Mesenteric fat pad (tissue), 1 donor: ENCODE measurements around the gene GPC6. TPM values are rescaled to one million over a fixed set of nuclear protein-coding genes. Genes with fewer than 3 reads are reported as not detected.

Source experiments
- DNase-seq: peaks from one replicate; pipeline ENCODE4 v3.0.0-alpha.2; 2020; ENCODE audit warnings: low spot score
- total RNA-seq: library from RNA; stranded (reverse); fragmentation: NEBNext Ultra II Directional; extraction: Animal tissue kit (Norgen Biotek cat#: 25700); gene quantifications from one replicate; pipeline ENCODE4 v1.2.1, GENCODE V29; 2021
- donor health status: DM: yes; HTN: yes; CAD: no.

GPC6 gene
- total RNA-seq, 1 donor from 2014 or later: 23.1 TPM

DNA sequence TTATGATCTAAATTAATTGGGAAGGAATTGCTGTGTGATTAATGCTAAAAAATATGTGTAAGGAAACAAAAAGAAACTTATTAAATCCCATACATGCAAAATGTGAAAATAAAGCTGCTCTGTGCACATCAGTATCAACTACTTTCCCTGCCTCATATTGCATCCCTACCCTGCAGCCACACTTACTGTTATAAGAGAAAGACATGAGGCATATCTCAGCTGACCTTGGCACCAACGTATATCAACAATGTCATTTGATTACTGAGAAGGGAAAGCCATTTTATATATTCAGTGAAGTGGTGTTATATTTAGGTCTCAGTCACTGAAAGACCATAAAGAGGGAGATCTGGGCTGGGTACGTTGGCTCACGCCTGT, 585.1 kb downstream of the GPC6 start:
- no peak for DNase-seq

- DNase-seq: no peak
Observed at GRCh38 chr13:93814658-93815057, 588.1 kb downstream of the GPC6 start.

DNA sequence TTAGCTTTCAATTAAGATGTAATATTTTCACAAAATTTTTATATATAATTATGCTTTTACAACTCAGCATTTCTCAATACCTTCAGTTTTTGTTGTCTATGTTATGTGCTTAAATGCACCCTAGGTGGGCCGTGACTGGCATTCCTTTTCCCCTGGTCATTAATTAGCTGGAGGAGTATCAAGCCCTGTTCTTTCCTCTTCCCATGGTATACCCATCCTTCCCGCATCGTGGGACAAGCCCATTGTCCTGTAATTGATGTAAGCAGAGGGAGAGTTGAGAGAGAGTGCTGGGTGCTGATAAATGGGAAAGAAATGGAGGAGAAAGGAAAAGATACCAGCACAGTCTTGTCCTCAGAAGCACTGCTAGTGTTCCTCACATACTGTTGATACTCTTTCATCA, 591.7 kb downstream of the GPC6 start:
- no peak for DNase-seq

DNA sequence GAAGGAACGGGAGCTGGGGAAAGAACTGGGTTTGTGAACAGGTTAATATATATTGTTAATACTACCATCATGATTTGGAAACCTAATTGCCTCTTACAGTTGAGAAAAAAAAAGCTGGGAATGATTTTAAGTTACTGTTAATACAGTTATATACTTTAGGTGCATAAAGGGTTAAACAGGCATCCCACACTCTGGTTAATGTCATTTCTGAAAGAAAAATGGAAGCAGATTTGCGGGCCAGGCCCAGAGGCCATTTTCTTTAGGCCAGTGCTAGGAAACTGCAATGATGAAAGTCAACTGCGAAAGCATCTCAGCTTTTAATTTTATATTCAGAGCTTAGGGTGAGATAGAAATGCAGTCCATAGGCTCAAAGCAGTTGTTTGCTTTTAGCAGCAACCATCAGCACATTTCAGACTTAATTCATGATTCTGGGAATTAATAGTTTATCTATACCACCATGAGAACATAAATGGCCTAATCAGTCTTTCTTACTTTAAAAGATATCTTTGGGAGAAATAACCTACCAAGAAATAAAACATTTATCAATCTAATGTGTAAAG, 592.8 kb downstream of the GPC6 start:
- no peak for DNase-seq

DNA sequence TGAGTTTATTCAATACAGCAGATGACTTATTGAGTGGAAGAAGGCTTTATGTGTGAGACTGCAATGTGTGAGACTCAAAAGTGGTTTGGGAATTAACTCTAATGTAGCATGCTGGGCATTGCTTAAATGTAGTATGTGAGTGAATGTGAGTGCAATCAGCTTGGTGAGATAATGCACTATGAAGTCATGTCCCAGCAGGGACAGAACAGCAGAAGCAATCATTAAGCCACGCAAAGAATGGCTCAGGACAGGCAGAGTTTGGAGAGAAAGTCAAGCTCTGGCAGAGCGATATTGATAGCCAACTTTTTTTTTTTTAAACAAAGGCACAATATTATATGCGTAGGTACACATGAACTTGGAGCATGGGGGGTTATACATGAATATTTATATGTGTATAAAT, 597.7 kb downstream of the GPC6 start:
- no peak for DNase-seq

- no peak for DNase-seq
Observed at GRCh38 chr13:93834051-93834450, 607.4 kb downstream of the GPC6 start.

- no peak for DNase-seq
Observed at GRCh38 chr13:93843082-93843481, 616.5 kb downstream of the GPC6 start.

DNA sequence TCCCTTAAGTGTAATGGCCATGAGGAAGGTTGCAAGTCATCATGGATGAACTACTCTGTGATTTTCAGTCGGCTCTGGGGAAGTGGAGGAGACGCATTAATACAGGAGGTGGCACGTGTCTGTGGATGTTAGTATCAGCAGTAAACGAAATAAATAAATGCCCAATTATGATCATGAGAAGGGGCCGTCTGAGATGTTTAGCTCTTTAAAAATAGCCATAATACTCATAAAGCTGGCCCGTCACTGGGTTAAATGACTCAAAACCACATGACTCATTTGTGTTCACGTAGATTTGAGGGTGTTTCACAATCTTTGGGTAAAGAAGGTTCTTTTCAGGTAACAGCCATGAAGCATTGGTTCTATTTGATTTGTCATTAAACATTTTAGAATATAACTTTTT, 620.6 kb downstream of the GPC6 start:
- DNase-seq: no peak

- DNase-seq: no peak
Observed at GRCh38 chr13:93848247-93848646, 621.6 kb downstream of the GPC6 start.

GRCh38 chr13:93851236-93851635, 624.6 kb downstream of the GPC6 start:
- DNase-seq: no peak

DNA sequence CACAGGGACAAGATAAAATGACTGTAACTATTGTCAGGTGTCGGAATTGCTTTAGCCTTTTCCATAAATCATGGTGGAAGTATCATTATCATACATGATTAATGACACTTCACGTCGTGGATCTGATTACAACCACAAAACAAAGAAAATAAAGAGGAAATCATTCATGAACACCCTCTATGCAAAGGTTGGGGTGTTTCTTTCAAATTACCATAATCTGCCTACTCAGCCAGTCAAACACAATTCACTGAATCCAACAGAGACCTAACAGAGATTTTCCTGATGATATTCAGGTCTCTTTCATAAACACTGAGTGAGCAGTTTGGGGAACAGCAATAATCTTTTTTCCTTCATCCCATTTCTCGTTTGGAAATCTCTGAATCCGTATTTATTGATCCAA, 627.3 kb downstream of the GPC6 start:
- DNase-seq: no peak

- DNase-seq: no peak
Observed at GRCh38 chr13:93857126-93857525, 630.5 kb downstream of the GPC6 start.

DNA sequence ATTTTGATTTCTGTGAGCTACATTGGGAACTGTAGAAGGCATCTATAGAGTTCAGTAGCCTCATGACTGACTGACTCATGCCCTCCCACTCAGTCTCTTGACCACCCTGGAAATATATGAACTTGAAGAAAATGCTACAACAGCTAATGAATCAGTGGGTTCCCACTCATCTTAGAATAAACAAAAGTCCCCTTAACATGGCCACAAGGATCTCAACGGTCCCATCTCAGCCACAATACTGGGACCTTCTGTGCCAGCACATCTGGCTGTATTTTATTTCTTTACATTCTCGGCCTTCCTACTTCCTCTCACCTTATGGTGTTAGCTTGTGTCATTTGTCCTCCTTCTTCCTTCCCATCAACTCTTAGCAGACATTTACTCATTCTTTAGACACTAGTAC, 633.1 kb downstream of the GPC6 start:
- DNase-seq: no peak

DNA sequence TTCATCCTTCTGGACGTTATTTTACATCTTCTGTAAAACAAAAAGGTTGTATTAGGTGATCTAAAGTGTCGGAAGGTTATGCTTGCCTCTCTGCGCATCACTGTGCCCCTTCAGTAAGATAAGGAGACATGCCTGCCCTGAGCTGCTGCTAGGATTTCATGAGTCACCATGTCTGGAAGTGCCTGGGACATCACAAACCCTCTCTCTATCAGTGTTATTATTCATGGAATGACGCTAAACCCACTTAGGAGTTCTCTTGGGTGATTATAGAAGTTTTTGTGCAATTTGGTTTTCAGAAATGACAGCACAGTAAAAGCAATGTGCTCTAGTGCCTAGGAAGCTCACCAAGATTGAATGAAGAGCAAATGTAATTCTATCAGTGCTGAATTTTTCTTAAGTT, 635.2 kb downstream of the GPC6 start:
- DNase-seq: no peak

GRCh38 chr13:93862259-93862658, 635.7 kb downstream of the GPC6 start:
- DNase-seq: no peak

DNA sequence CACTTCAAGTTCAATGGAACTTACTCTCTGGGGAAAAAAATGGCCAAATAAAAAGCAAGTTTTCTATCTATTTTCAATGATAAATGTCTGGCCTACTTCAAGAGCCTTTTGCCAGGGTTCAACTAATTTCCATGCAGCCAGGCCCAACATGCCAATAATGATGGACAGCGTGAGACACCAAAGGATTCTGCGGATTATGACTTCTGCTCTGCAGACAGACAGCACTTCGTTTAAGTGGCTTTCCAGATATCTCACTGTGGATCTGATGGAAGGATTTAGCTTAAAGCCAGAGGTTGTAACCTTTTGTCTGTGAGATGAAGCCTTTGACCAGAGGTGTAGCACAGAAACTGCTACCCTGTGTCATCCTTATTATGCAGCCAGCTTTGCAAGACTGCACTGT, 638.6 kb downstream of the GPC6 start:
- no peak for DNase-seq

GRCh38 chr13:93867481-93867880, 640.9 kb downstream of the GPC6 start:
- no peak for DNase-seq

DNA sequence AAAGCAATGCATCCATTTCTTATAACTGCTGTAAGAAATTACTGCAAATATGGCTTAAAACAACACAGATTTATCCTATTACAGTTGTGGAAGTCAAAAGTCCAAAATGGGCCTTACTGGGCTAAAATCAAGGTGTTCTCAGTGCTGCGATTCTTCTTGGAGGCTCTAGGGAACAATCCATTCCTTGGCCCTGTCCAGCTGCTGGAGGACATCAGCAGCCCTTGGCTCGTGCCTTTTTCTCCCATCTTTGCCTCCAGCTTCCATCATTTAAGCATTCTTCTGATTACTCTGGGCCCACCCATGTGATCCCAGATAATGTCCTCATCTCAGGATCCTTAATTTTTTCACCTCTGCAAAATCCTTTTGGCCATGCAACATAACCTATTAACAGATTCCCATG, 645.8 kb downstream of the GPC6 start:
- DNase-seq: no peak

- DNase-seq: no peak
Observed at GRCh38 chr13:93872786-93873347, 646.3 kb downstream of the GPC6 start.

GRCh38 chr13:93875547-93875946, 648.9 kb downstream of the GPC6 start:
- DNase-seq: no peak

- no peak for DNase-seq
Observed at GRCh38 chr13:93876236-93876635, 649.6 kb downstream of the GPC6 start.

DNA sequence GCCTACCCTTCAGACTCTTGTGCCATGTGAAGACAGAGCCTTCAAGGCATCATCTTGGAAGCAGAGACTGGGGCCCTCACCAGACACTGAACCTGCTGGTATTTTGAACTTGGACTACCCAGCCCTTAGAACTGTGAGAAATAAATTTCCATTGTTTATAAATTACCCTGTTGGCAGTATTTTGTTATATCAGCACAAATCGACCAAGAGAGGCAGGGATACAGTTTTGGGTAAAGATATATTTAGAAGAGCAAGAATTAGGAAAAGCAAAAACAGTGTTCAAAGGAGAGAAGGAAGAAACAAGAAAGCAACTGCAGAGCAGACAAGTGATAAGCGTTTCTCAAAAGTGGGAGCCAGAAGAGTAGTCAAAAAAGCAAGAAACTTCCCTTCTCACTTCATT, 652.1 kb downstream of the GPC6 start:
- DNase-seq: no peak

DNA sequence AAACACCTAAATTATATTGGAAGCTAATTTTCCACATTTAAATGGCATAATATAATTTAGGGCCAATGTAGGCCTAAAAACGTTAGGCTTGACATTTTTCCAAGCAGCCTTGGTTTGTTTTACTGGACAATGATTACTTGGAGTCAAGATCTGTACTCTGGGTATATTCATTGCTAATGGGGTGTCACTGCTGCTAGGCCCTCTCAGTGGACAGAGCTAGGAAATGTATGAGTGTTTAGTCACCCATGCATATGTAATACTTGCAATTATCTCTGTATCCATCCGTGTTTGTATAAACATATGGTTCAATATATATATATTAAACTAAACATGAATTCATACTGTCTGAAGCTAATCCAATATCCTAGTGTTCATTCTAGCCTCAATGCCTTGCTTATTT, 654.8 kb downstream of the GPC6 start:
- no peak for DNase-seq
